ENCODE data around the gene SUSD2. TPM values are rescaled to one million over a fixed set of nuclear protein-coding genes. Genes with fewer than 3 reads are reported as not detected.

SUSD2 gene
- total and polyA plus RNA-seq, 2 of the 4 experiments (the other 2 are of a cell fraction): 0.18 to 1.6 TPM

GRCh38 chr22:24148266-24149197 is 32.8 kb upstream of the SUSD2 start:
- Histone ChIP-seq H3K4me1 (ENCODE audit: control insufficient read depth, insufficient read depth, low read length) (peaks cover 54% of the 10 kb centered on the region), H2BK15ac (ENCODE audit: low read depth, low read length) (peak overlapping the region; percentile 69; the same call in 2 of the 3 replicates), H3K4me2 (ENCODE audit: low read depth, low read length) (no peak overlapping the region), H3K56ac (ENCODE audit: extremely low read depth, insufficient read depth, low read length) (no peak overlapping the region), H4K8ac (ENCODE audit: low read depth in 2 of 2, low read length in 2 of 2) (peak overlapping the region; percentile 44 to 80; a peak in 2 of 4 replicates), H2BK5ac (ENCODE audit: low read depth, low read length, poor library complexity, severe bottlenecking) (no peak overlapping the region), H3K18ac (ENCODE audit: low read depth, low read length) (peak overlapping the region; percentile 16; the same call in 1 of the 2 replicates), H3K9me3 (ENCODE audit: control insufficient read depth, insufficient read depth, low read length) (no peaks in the 10 kb centered on the region), H4K91ac (ENCODE audit: insufficient read depth, low read depth, low read length) (peak overlapping the region; percentile 89), H4K20me1 (ENCODE audit: insufficient read depth, low read length) (peaks cover 19% of the 10 kb centered on the region), H2BK20ac (ENCODE audit: low read depth, low read length) (peak overlapping the region; percentile 81), H3K4me3 (ENCODE audit: insufficient read depth, low read depth, low read length) (no peak overlapping the region), H2AK9ac (replicated peaks; ENCODE audit: low read depth, low read length, poor library complexity) (peak overlapping the region; percentile 43), H3K4ac (ENCODE audit: low read depth, low read length) (peak overlapping the region; percentile 91), H4K5ac (ENCODE audit: low read depth, low read length) (peak overlapping the region; percentile 86; the same call in 1 of the 2 replicates), H3K9ac (ENCODE audit: low read depth, low read length) (no peak overlapping the region), H3K14ac (replicated peaks; ENCODE audit: low read depth, low read length) (peak overlapping the region; percentile 75), H3K23ac (ENCODE audit: low read depth, low read length) (peak overlapping the region; percentile 19; the same call in 1 of the 2 replicates), H3K79me1 (ENCODE audit: low read depth in 1 of 2, low read length in 2 of 2) (peaks cover 25 to 76% of the 10 kb centered on the region in 2 experiments; a peak in 3 of 4 replicates), H3K9me1 (ENCODE audit: insufficient read depth, low read length) (peaks cover 74% of the 10 kb centered on the region), H3K27me3 (ENCODE audit: control insufficient read depth, insufficient read depth, low read length) (no peaks in the 10 kb centered on the region), H2AFZ (replicated peaks; ENCODE audit: low read length, poor library complexity) (no peak overlapping the region), H3K36me3 (ENCODE audit: control insufficient read depth, insufficient read depth, low read length) (no peaks in the 10 kb centered on the region), H2BK120ac (ENCODE audit: low read depth, low read length) (peak overlapping the region; percentile 92), H3K27ac (ENCODE audit: insufficient read depth, low read length) (no peak overlapping the region), H2AK5ac (ENCODE audit: low read depth, low read length) (peak overlapping the region; percentile 96)
- intact Hi-C loops (cut with micrococcal nuclease): no loop called here
- TF ChIP-seq CEBPB (IDR thresholded peaks at IDR 0.05; ENCODE audit: low read depth, low read length) (no peak), RAD21 (IDR thresholded peaks at IDR 0.05; ENCODE audit: low read length) (no peak), SMC3 (IDR thresholded peaks at IDR 0.05; ENCODE audit: low read depth, low read length) (no peak), NFE2L2 (IDR thresholded peaks at IDR 0.05; ENCODE audit: low read depth, low read length) (no peak), RFX5 (IDR thresholded peaks at IDR 0.05; ENCODE audit: low read depth, low read length) (no peak), CTCF (conservative IDR thresholded peaks at IDR 0.05; ENCODE audit: low read depth, low read length) (no peak), MXI1 (IDR thresholded peaks at IDR 0.05; ENCODE audit: borderline replicate concordance, low read depth, low read length) (no peak), USF2 (IDR thresholded peaks at IDR 0.05; ENCODE audit: low read depth, low read length) (no peak), FOS (IDR thresholded peaks at IDR 0.05; ENCODE audit: low read depth, low read length) (no peak), CHD1 (IDR thresholded peaks at IDR 0.05; ENCODE audit: low read depth, low read length) (no peak), RCOR1 (IDR thresholded peaks at IDR 0.05; ENCODE audit: insufficient replicate concordance, low read length) (no peak), POLR2A (IDR thresholded peaks at IDR 0.05; ENCODE audit: low read depth, low read length) (no peak), MAFK (IDR thresholded peaks at IDR 0.05; ENCODE audit: low read depth, low read length) (no peak), ELK1 (IDR thresholded peaks at IDR 0.05; ENCODE audit: borderline replicate concordance, low read depth, low read length) (no peak)
- POLR2A ChIA-PET (ENCODE audit: unreplicated experiment): no interaction called here
- ATAC-seq (ENCODE audit: low read depth): no peak
- CTCF ChIA-PET: no interaction called here
- DNase-seq: no peak
- no TSS peak for BruUV-seq (replicated peaks)
- dilution Hi-C loops (cut with HindIII; ENCODE audit: low sequenced_read_pairs, unreplicated experiment): no loop called here
- WGBS, 2 experiments (ENCODE audit: extremely low coverage in 2 of 2, insufficient read length in 1 of 2): 83% methylated on average over 4 of the region's 5 CpGs; no CpG with 5 or more reads in 1 of the 2 experiments
- in situ Hi-C loops (cut with MboI; ENCODE audit: low sequenced_read_pairs): no loop called here

All from IMR-90 (cell line).